DLD1 (cell line): ENCODE results near the gene MARCHF7.
"Not testable (repeated sequence)": the region's sequence is repeated elsewhere in the genome, so short reads cannot be mapped to it uniquely, and the experiment has no call there.

Experiments used
- in situ Hi-C: cut with HindIII; loops from 2 replicates; pipeline ENCODE4 v1.10.0; 2017; ENCODE audit warnings: low sequenced_read_pairs

MARCHF7 gene, protein sequence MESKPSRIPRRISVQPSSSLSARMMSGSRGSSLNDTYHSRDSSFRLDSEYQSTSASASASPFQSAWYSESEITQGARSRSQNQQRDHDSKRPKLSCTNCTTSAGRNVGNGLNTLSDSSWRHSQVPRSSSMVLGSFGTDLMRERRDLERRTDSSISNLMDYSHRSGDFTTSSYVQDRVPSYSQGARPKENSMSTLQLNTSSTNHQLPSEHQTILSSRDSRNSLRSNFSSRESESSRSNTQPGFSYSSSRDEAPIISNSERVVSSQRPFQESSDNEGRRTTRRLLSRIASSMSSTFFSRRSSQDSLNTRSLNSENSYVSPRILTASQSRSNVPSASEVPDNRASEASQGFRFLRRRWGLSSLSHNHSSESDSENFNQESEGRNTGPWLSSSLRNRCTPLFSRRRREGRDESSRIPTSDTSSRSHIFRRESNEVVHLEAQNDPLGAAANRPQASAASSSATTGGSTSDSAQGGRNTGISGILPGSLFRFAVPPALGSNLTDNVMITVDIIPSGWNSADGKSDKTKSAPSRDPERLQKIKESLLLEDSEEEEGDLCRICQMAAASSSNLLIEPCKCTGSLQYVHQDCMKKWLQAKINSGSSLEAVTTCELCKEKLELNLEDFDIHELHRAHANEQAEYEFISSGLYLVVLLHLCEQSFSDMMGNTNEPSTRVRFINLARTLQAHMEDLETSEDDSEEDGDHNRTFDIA

DNA sequence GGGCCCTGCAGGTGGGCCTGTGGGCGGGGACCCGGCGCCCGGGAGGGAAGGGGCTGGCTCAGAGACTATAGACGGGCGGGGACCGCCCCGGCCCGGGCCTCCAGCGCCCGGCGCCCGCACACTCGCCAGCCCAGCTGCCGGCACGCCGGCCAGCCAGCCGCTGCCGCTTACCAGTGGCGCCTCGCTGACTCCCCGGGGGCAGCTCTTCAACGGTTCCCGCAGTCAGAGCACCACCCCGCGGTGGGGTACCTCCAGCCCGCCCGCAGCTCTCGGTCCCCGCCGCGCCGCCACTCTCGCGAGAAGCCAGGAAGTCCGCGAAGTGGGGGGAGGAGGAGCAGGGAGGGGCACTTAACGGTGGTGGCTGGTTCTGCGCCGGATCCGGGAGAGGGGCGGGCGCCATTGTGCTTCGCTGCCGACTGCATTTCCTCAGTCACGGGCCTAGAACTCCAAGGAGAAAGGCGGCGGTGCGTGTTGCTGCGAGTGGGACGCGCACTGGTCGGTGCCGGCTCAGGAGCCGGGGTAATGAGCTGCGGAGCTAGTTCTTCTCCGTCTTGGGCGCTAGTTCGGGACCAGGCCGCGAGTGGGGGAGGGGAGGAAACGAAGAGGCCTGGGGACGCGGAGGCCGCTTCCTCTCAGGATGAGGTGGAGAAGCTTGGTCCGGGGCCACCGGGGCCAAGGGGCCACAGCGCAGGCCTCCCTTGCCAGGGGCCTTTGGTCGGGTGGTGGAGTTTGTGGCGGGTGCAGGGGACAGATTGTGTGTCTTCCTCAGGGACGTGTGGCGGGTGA lies at the start of gene MARCHF7:
MARCHF7 (plus strand) TSS at position 364 of the 786 bp plus-strand sequence. CDS start 16,517 bp downstream, outside the sequence.
- in situ Hi-C loops, result loop anchor here (25.0 kb wide), 1 partner anchor 100 kb away; the partner anchor contains the start of gene BAZ2B

DNA sequence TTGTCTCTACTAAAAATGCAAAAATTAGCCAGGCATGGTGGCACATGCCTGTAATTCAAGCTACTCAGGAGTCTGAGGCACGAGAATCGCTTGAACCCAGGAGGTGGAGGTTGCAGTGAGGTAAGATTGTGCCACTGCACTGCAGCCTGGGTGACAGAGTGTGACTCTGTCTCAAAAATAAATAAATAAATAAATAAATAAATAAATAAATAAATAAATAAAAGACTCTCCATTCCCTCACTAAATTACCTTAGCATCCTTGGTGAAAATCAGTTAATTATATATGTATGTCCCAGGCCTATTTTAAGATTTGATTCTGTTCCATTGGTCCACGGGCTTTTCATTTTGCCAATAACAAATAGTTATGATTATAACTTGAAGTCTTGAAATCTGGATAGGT lies 44.9 kb upstream of the MARCHF7 start:
- in situ Hi-C loops, result not testable (repeated sequence)

DNA sequence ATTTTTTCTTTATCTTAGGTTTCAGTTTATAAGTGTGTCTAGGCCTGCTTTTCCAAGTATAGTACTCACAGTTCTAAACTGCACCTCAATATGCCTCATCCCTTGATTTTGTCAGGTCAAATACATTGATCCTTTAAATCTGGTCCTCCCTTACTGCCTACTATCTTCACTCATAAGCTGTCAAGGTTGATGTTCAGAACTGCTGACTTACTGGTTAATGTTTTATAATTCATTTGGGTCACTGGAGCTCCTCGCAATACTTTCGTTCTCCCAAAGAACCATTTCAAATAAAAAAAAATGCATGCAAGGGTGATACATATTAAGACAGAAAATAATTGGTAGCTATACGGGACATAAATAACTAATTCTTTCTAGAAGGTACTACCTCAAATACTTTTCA lies 41.3 kb upstream of the MARCHF7 start:
- in situ Hi-C loops, result no loop called here

DNA sequence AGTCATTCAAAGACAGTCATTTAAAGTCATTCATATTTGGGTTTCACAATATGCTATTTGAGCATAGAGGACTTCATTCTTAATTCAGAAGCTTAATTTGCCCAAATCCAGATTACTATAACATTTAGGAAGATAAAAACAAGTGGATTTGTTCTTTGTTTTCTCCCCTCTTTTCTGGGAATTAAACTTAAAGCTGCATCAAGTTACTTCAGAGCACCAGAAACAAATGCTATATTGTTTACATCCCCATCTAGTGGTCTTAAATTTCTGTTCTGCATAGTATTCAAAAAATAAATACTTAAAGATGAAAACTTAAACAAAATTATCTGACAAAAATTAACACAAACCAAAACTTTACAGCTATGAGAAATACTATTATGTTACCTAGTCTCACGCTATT lies 34.7 kb upstream of the MARCHF7 start:
- in situ Hi-C loops, result no loop called here

DNA sequence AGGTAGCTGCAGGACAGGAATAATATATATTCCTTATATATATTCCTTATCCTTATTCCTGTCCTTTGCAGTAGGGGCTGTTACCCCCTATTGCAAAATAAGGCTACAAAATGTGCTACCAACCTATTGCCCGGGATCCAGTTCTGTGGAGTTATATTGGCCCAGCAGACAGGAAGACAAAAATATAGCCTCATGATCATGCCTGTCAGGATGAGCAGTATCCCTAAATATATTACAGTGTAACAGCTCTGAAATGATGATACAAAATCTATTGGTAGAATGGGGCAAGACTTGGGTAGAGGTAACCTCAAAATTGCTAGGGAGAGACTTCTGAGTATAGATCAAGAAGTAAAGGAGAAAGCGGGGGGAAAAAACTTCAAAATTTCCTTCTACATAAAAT lies 31.6 kb upstream of the MARCHF7 start:
- in situ Hi-C loops, result no loop called here

DNA sequence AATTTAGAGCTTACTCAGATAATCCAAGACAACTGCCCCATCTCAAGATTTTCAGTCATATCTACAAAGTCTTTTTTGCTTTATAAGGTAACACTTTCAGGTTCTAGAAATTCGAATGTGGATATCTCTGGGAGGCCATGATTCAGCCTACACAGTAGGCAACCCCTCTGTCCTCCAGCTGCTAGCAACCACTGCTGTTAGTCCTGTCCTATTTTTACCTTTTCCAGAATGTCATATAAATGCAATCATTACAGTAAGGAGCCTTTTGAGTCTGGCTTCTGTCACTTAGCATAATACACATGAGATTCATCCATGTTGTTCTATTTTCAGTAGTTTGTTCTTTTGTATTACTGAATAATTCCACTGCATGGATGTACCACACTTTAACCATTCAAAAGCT lies 28.5 kb upstream of the MARCHF7 start:
- in situ Hi-C loops, result no loop called here

DNA sequence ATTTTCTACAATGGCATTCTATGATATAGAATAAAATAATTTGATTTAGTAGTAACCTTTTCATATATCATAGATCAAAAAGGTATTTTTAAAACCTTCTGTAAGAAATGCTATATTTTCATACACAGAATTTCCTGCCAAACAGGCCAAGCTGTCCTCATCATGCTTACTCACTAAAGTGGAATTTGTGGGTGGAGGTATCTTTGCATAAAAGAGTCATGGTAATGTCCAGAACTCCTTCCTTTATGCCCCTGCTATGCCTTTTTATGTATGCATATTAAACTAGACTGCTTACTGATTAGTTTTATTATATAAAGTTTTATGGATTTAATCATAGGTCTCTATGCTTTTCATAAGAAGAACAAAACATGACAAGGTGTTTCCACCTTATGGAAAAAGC lies 27.5 kb upstream of the MARCHF7 start:
- in situ Hi-C loops, result no loop called here

DNA sequence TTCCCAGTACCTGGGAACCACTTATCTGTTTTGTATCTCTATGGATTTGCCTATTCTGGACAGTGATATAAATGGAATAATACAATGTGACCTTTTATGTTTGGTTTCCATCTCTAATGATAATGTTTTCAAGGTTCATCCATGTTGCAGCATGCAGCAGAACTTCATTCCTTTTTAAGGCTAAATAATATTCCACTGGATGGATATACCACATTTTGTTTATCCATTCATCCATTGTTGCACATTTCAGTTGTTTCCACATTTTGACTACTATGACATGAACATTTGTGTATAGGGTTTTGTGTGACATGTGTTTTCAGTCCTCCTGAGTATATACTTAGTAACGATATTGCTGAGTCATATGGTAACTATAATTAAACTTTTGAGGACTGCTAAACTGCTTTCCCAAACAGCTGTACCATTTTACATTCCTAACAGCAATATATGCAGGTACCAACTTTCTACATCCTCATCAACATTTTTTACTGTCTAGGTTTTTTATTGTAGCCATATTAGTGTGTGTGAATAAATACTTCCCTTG lies 17.7 kb upstream of the MARCHF7 start:
- in situ Hi-C loops, result no loop called here

DNA sequence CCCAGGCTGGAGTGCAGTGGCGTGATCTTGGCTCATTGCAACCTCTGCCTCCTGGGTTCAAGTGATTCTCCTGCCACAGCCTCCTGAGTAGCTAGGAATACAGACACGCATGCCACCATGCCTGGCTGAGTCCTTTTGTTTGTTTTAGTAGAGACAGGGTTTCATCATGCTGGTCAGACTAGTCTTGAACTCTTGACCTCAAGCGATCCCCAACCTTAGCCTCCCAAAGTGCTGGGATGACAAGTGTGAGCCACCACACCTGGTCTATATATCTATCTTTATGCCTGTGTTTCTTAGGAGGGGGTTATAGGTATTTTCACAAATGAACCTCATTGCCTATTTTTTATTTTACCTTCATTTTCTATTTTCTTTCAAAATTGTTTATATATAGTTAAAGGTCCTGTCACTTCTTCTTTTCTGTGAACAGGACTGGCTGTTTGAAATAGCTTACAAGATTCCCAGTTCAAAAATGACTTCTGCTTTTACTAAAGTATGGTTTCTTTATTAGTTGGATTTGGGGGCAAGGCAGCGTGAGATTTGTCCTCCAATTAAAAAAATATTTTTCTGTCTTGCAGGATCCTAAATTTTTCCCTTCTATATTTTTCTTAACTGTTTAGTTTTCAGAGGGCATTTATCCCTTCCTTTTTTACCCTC lies 16.4 kb upstream of the MARCHF7 start:
- in situ Hi-C loops, result no loop called here

DNA sequence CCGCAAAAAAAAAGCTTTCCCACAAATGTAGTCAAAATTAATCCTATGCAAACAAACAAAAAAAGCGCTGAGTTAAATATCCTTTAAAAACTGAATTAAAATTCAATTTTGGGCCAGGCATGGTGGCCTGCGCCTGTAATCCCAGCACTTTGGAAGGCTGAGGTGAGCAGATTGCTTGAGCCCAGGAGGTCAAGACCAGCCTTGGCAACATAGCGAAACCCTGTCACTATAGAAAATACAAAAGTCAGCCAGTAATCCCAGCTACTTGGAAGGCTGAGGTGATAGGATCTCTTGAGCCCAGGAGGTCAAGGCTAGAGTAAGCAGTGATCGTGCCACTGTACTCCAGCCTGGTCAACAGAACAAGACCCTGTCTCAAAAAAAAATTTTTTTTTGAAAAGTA lies 8.8 kb upstream of the MARCHF7 start:
- in situ Hi-C loops, result loop anchor here (25.0 kb wide), 1 partner anchor 91 kb away; the partner anchor contains the start of gene BAZ2B

DNA sequence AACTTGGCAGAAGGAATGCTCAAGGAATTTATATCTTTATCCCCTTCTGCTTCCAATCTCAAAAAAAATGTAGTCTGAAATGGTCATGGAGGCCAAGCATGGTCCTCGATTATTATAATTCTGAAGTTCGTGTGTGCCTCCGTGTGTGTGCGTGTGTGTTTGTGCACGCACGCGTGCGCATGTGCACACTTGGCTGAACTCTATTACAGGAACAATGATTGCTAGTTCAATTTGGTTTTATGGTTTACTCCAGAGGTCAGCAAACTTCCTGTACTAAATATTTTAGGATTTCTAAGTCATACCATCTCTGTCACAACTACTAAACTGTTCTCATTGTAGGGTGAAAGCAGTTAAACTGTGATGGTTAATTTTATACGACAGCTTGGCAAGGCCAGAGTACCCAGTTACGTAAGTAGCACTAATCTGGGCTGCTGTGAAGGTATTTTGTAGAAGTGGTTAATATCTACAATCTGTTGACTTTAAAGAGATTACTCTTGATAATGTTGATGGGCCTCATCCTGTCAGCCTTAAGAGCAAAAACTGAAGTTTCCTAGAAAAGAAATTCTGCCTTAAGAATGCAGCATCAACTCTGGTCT lies 5.8 kb upstream of the MARCHF7 start:
- in situ Hi-C loops, result loop anchor here (25.0 kb wide), 1 partner anchor 94 kb away; the partner anchor contains the start of gene BAZ2B

DNA sequence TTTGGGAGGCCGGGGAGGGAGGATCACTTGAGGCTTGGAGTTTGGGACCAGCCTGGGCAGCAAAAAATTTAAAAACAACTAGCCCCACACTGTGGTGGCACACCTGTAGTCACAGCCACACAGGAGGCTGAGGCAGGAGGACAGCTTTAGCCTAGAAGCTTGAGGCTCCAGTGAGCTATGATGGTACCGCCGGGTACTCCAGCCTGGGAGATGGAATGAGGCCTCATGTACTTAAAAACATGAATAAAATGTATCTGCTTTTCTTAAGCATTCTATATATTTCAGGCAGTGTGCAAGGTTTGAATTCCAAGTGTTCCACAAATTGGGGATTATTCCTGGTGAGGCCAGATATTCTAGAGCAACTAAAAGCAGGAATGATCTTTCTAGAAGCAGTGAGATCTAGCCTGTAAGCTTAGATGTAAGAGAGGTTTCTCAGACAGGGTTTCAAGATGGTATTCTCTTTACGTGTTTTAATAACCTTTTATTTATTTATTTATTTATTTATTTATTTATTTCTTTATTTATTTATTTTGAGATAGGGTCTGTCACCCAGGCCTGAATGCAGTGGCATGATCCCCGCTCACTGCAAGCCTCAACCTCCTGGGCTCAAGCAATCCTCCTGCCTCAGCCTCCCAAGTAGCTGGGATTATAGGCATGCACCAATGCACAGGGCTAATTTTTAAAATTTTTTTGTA lies 4.1 kb upstream of the MARCHF7 start:
- in situ Hi-C loops, result loop anchor here (25.0 kb wide), 1 partner anchor 96 kb away; the partner anchor contains the start of gene BAZ2B

DNA sequence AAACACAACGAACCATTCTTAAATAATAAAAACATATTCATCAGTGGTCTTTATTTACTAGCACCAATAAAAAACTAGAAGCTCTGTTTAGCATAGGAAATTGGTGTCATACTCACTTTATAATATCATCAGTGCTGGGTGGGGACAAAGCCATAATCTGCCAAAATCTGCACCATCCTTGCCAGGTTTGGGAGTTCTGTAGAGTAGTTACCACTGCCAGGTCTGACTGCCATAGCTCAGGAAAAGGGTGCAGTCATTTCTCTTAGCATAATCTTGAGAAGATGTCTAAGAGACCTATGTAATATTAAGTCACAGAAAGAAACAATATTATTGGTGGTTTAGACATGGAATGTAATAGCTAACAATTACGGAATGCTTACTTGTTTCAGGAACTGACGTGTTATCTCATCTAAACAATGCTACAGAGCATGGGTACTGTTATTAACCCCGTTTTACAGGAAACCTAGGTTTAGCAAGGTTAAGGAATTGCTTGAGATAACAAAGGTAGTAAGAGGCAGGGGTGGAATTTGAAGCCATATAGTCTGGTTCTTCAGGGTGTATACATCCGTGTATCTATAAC lies 1.6 kb upstream of the MARCHF7 start:
- in situ Hi-C loops, result loop anchor here (25.0 kb wide), 1 partner anchor 98 kb away; the partner anchor contains the start of gene BAZ2B

DNA sequence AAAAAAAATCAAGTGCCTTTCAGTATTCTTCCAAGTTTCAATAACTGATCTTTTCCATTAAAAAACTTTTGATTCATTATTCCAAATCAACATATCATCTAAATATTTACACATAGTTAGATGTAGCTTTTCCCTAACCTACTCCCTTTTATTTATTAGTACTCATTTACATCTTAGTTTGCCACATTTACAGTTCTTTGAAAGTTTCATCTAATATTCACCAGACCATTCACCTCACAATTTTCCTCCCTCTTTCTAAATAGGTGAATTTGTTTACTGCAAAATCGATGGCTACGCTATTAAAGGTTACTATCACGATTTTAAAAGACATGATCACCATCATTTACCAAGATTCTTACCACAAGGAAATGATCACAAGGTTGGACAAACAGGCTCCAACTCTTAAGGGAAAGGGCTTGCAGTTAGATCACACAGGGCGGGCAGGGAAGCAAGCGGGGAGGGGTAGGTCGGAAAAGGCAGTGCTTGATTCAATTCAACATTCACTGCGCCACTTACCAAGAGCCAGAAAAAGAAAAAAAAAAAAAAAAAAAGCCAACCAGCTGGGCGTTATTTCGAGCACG lies 654 bp upstream of the MARCHF7 start:
- in situ Hi-C loops, result loop anchor here (25.0 kb wide), 1 partner anchor 99 kb away; the partner anchor contains the start of gene BAZ2B

DNA sequence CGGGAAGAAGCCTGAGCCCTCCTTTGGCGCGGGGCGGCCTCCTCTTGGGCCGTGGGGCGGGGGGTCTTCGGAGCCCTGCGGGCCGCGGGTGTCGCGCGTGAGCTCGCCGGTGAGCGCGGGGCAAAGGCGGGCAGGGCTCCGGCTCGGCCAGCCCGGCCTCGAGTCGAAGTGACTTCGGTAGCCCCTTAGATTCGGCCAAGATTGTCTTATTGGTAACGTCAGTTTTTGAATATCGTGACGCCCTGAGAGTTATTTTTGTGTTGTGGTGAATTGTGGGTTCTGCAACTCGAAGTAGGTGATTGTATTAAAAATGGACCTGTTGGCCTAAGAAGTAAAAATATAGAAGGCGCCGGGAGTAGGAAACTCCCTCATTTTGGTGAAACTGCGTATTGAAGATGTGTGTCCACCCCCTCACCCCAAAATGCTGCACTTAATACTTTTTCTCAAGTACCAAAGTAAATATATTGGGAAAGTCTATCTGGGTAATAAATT lies 669 bp downstream of the MARCHF7 start:
- in situ Hi-C loops, result loop anchor here (25.0 kb wide), 1 partner anchor 101 kb away; the partner anchor contains the start of gene BAZ2B

DNA sequence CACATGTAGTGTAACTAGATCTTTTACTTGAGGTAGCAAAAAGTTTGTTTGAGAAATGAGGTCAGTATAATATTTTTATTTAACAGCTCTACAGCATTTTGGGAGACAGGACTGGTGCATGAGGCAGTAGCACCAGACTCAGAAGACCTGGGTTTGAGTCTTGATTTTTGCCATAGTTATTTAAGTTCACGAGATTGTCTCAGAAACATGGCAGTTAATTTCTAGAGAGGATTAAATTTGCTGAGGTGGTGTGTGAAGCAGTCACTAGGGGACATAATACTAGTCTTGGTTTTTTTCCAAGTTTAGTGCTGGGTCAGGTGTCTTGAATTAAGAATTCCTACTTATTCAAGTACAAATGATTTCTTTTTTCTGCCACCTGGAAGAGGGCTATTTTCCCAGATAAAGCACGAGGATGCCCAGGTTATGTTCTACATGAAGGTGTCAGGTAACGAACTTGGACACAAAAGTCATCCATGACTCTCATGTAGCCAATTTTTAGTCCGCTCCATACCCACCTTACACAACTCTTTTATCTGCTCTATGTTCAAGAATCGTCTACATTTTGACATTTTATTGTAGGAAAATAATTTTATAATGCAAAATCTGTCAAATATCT lies 1.4 kb downstream of the MARCHF7 start:
- in situ Hi-C loops, result loop anchor here (25.0 kb wide), 1 partner anchor 101 kb away; the partner anchor contains the start of gene BAZ2B

DNA sequence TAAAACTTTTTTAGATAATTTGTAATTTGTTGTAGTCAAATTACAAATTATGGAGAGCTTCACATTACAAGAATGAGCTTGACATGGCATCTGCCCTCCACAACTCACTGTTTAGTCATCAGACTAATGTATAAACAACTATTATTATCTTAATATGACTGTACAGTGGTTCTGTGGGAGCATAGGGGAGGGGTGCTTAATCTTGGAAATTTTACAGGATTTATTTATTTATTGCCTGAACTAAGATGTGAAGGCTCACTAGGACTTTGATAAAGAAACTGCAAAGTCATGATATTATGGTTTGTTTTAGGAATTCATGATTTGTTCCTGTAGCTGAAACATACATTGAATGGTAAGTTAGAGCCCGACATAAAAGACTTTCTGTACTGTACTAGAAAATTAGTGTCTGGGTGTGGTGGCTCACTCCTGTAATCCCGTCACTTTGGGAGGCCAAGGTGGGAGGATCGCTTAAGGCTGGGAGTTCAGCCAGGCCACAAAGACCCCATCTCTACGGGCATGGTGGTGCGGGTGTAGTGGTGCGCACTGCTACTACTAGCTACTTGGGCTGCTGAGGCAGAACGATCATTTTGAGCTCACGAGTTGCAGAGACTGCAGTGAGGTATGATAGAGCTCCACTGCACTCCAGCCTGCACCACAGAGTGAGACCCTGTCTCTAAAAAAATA lies 2.1 kb downstream of the MARCHF7 start:
- in situ Hi-C loops, result loop anchor here (25.0 kb wide), 1 partner anchor 102 kb away; the partner anchor contains the start of gene BAZ2B
